Smooth muscle cell of bladder (primary cell): ENCODE data around the gene ATP8B4. TPM values are rescaled to one million over a fixed set of nuclear protein-coding genes. Genes with fewer than 3 reads are reported as not detected.

Source experiments
- total RNA-seq: library from RNA; depleted of rRNA; stranded (reverse); fragments of >200 nt; gene quantifications from 2 replicates; pipeline ENCODE4 v1.2.3, GENCODE V29; 2014

The ATP8B4 gene, protein sequence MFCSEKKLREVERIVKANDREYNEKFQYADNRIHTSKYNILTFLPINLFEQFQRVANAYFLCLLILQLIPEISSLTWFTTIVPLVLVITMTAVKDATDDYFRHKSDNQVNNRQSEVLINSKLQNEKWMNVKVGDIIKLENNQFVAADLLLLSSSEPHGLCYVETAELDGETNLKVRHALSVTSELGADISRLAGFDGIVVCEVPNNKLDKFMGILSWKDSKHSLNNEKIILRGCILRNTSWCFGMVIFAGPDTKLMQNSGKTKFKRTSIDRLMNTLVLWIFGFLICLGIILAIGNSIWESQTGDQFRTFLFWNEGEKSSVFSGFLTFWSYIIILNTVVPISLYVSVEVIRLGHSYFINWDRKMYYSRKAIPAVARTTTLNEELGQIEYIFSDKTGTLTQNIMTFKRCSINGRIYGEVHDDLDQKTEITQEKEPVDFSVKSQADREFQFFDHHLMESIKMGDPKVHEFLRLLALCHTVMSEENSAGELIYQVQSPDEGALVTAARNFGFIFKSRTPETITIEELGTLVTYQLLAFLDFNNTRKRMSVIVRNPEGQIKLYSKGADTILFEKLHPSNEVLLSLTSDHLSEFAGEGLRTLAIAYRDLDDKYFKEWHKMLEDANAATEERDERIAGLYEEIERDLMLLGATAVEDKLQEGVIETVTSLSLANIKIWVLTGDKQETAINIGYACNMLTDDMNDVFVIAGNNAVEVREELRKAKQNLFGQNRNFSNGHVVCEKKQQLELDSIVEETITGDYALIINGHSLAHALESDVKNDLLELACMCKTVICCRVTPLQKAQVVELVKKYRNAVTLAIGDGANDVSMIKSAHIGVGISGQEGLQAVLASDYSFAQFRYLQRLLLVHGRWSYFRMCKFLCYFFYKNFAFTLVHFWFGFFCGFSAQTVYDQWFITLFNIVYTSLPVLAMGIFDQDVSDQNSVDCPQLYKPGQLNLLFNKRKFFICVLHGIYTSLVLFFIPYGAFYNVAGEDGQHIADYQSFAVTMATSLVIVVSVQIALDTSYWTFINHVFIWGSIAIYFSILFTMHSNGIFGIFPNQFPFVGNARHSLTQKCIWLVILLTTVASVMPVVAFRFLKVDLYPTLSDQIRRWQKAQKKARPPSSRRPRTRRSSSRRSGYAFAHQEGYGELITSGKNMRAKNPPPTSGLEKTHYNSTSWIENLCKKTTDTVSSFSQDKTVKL
- total RNA-seq = 155 and 183 TPM in 2 replicates

DNA sequence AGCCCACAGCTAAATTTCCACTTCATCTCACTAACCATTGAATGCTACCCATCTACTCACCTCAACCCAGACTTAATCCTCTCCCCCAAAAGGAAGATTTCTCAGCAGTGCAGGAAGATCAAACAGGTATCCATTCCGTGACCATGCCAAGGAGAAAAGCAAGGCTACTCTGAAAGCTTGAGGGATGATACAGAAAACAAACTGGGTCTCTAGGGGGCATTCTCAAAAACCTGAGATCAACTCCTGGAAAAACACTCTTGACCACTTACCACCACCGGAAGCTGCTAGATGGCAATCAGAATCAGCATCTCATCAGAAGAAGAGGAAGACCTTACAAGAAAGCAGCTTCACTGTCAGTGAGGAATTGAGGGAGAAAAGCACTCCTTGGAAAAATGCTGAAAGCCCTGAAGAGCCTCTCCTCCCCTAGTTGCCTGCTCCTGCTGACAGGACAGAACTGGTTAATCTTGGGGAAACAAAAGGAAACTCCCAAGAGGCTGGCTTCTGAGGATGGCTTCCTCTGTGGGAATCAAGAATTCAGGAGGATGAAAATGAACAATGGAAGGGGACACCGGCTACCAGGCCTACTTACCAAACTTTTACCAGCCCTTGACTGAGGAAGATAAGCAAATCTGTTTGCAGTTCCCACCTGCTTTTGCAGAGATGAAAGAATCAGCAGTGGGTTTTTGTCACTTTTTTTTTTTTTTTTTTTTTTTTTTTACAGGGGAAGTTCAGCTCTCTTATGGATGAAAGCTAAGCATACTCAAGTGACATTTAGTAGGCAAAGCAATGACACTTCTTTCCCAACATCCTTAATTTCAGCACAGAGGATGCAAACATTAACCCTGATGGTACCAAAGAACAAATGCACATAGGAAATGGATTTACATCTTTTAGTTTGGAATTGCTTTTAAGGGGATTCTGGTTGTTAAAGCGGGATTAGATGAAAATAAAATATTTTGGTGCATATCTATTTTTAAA is at the start of gene ATP8B4:
Gene ATP8B4 (minus strand): TSS at position 171 of the 978 bp plus-strand sequence. CDS start 12,267 bp downstream, outside the sequence.

Other genes starting within 250 kb of the ATP8B4 start
- gene SLC27A2, start 63.0 kb upstream of the ATP8B4 start, total RNA-seq = 0.85 and 0.92 TPM in 2 replicates
- gene HDC, start 146.5 kb upstream of the ATP8B4 start, total RNA-seq = not detected in 2 replicates
- 40.1 and 41.0 TPM in 2 replicates for gene GABPB1, start 236.0 kb upstream of the ATP8B4 start, total RNA-seq